Measurements from ENCODE around the gene SLC35F1.

Gene SLC35F1

GRCh38 chr6:118350881-118351430 lies 443.9 kb downstream of the SLC35F1 start:
- no CpG with 5 or more reads among the region's 5 CpGs for WGBS, 2 experiments (ENCODE audit: insufficient coverage in 2 of 2)
- no peaks in the 10 kb centered on the region for H3K9me3 ChIP-seq (ENCODE audit: control insufficient read depth, low read length)
- H3K4me1 ChIP-seq (ENCODE audit: control insufficient read depth, insufficient read depth, low read length, poor library complexity, severe bottlenecking): no peaks in the 10 kb centered on the region
- no peaks in the 10 kb centered on the region for H3K36me3 ChIP-seq (ENCODE audit: control insufficient read depth, insufficient read depth, low read length)
- no peak overlapping the region for H3K4me3 ChIP-seq (ENCODE audit: extremely low read depth, insufficient read depth, low read length, poor library complexity, severe bottlenecking)
- H3K27ac ChIP-seq (ENCODE audit: low read depth, low read length, severe bottlenecking): no peak overlapping the region

- no peaks in the 10 kb centered on the region for H3K4me1 ChIP-seq (ENCODE audit: control insufficient read depth, insufficient read depth, low read length, poor library complexity, severe bottlenecking)
- H3K27ac ChIP-seq (ENCODE audit: low read depth, low read length, severe bottlenecking): no peak overlapping the region
- H3K4me3 ChIP-seq (ENCODE audit: extremely low read depth, insufficient read depth, low read length, poor library complexity, severe bottlenecking): no peak overlapping the region
- no peaks in the 10 kb centered on the region for H3K36me3 ChIP-seq (ENCODE audit: control insufficient read depth, insufficient read depth, low read length)
- no peaks in the 10 kb centered on the region for H3K9me3 ChIP-seq (ENCODE audit: control insufficient read depth, low read length)
- 100% methylated on average over 1 of the region's 2 CpGs for WGBS, 2 experiments (ENCODE audit: insufficient coverage in 2 of 2)
Observed at GRCh38 chr6:118353564-118353963, 446.5 kb downstream of the SLC35F1 start.

GRCh38 chr6:118354641-118355040 lies 447.6 kb downstream of the SLC35F1 start:
- Histone ChIP-seq H3K27ac (ENCODE audit: low read depth, low read length, severe bottlenecking) (no peak overlapping the region), H3K4me1 (ENCODE audit: control insufficient read depth, insufficient read depth, low read length, poor library complexity, severe bottlenecking) (no peaks in the 10 kb centered on the region), H3K4me3 (ENCODE audit: extremely low read depth, insufficient read depth, low read length, poor library complexity, severe bottlenecking) (no peak overlapping the region), H3K9me3 (ENCODE audit: control insufficient read depth, low read length) (no peaks in the 10 kb centered on the region), H3K36me3 (ENCODE audit: control insufficient read depth, insufficient read depth, low read length) (no peaks in the 10 kb centered on the region)
- WGBS, 2 experiments (ENCODE audit: insufficient coverage in 2 of 2): 72 to 100% methylated on average over 1 to 2 of the region's 2 CpGs

DNA sequence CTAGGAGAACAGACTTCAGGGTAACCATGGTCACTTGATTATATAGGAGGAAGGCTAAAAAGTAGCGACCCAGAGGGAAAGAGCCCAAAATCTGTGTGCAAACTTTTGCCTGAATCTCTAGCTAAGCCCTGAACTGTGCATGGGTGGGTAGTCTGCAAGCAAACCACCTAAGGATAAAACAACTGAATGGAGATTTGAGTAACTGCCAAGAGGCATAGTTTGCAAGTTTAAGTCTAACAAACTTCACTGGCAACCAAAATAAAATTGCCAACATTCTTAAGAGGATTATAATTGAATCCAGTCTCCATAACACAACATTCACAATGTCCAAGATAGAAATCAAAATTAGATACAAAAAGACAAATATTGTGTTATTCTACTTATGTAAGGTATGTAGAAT lies 449.0 kb downstream of the SLC35F1 start:
- Histone ChIP-seq H3K36me3 (ENCODE audit: control insufficient read depth, insufficient read depth, low read length) (no peaks in the 10 kb centered on the region), H3K9me3 (ENCODE audit: control insufficient read depth, low read length) (no peaks in the 10 kb centered on the region), H3K27ac (ENCODE audit: low read depth, low read length, severe bottlenecking) (no peak overlapping the region), H3K4me1 (ENCODE audit: control insufficient read depth, insufficient read depth, low read length, poor library complexity, severe bottlenecking) (no peaks in the 10 kb centered on the region), H3K4me3 (ENCODE audit: extremely low read depth, insufficient read depth, low read length, poor library complexity, severe bottlenecking) (no peak overlapping the region)
- 71 to 86% methylated on average over 1 of the region's 1 CpG for WGBS, 2 experiments (ENCODE audit: insufficient coverage in 2 of 2)

GRCh38 chr6:118356686-118357085 lies 449.6 kb downstream of the SLC35F1 start:
- H3K27ac ChIP-seq (ENCODE audit: low read depth, low read length, severe bottlenecking): no peak overlapping the region
- no peak overlapping the region for H3K4me3 ChIP-seq (ENCODE audit: extremely low read depth, insufficient read depth, low read length, poor library complexity, severe bottlenecking)
- H3K9me3 ChIP-seq (ENCODE audit: control insufficient read depth, low read length): no peaks in the 10 kb centered on the region
- H3K4me1 ChIP-seq (ENCODE audit: control insufficient read depth, insufficient read depth, low read length, poor library complexity, severe bottlenecking): no peaks in the 10 kb centered on the region
- H3K36me3 ChIP-seq (ENCODE audit: control insufficient read depth, insufficient read depth, low read length): no peaks in the 10 kb centered on the region
